ENCODE measurements around the gene COL23A1. TPM values are rescaled to one million over a fixed set of nuclear protein-coding genes. Genes with fewer than 3 reads are reported as not detected.

The COL23A1 gene
- total and polyA plus RNA-seq, 2 of the 13 experiments (the other 11 are each of a cell fraction or from before 2014, with no cell fraction given), result not detected

DNA sequence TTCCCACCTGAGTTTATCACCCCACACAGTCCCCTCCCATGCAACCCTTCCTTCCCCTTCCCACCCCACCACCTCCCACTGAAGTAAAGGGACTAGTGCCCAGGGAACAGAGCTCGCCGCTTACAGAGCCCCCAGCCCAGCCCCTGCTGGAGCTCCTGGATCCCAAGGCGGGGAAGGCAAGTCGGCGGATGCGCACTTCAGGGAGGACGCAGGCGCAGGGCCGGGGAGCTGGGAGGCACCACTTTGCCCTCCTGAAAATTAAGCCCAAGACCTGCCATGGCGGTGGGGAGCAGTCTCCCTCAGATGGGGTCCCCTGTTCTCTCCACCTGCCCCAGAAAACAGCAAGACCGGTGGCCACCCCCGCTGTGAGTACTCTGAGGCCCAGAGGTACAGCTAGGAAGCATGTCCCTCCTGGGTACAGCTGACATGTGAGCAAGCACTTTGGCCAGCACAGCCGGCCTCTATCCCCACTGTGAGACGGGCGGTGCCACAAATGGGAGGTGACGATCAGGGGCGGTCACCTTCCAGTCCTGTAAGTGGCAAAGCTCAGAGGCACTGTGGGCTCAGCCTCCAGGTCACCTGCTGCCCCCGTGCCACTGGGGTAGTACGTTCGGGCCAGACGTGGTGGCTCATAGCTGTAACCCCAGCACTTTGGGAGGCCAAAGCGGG lies 45.9 kb downstream of the COL23A1 start:
- CTCF ChIA-PET (ENCODE audit: low intra/inter-chr PET ratio, low total read pairs), result no interaction called here

More for the DNA sequence above, 45.9 kb downstream of the COL23A1 start:
- TF ChIP-seq KMT2A (CRISPR knock-in tag; IDR thresholded peaks at IDR 0.05) (no peak), BRF2 (CRISPR knock-in tag; IDR thresholded peaks at IDR 0.05) (no peak), CBX2 (IDR thresholded peaks at IDR 0.05; ENCODE audit: low read depth, low read length) (no peak), CBX2 (CRISPR knock-in tag; IDR thresholded peaks at IDR 0.05; ENCODE audit: low read depth) (no peak), HES4 (CRISPR knock-in tag; IDR thresholded peaks at IDR 0.05; ENCODE audit: borderline replicate concordance) (no peak), ZNF839 (CRISPR knock-in tag; IDR thresholded peaks at IDR 0.05; ENCODE audit: borderline replicate concordance) (no peak), MYC (CRISPR knock-in tag; IDR thresholded peaks at IDR 0.05; ENCODE audit: borderline replicate concordance) (no peak)
- TF ChIP-seq, protein P1, sequence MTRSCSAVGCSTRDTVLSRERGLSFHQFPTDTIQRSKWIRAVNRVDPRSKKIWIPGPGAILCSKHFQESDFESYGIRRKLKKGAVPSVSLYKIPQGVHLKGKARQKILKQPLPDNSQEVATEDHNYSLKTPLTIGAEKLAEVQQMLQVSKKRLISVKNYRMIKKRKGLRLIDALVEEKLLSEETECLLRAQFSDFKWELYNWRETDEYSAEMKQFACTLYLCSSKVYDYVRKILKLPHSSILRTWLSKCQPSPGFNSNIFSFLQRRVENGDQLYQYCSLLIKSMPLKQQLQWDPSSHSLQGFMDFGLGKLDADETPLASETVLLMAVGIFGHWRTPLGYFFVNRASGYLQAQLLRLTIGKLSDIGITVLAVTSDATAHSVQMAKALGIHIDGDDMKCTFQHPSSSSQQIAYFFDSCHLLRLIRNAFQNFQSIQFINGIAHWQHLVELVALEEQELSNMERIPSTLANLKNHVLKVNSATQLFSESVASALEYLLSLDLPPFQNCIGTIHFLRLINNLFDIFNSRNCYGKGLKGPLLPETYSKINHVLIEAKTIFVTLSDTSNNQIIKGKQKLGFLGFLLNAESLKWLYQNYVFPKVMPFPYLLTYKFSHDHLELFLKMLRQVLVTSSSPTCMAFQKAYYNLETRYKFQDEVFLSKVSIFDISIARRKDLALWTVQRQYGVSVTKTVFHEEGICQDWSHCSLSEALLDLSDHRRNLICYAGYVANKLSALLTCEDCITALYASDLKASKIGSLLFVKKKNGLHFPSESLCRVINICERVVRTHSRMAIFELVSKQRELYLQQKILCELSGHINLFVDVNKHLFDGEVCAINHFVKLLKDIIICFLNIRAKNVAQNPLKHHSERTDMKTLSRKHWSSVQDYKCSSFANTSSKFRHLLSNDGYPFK (CRISPR knock-in tag; IDR thresholded peaks at IDR 0.05; ENCODE audit: borderline replicate concordance), result no peak
- no peak overlapping the region for H2AFZ ChIP-seq (ENCODE audit: low read length)
- no peak overlapping the region for H3K4me3 ChIP-seq (replicated peaks in 1 of 3; ENCODE audit: insufficient read depth in 1 of 3, low read depth in 2 of 3, low read length in 3 of 3)
- no peaks in the 10 kb centered on the region for H3K4me1 ChIP-seq (ENCODE audit: insufficient read depth, low read length)
- in situ Hi-C loops (cut with HindIII; ENCODE audit: extremely low pct_ligation_motif_present, low pct_unique_long_range_greater_than_20kb) (no loop called here), intact Hi-C loops (cut with micrococcal nuclease; ENCODE audit: unreplicated experiment) (no loop called here)
- H3K36me3 ChIP-seq (replicated peaks in 1 of 2; ENCODE audit: control insufficient read depth in 1 of 2, insufficient read depth in 2 of 2, low read length in 2 of 2), result no peaks in the 10 kb centered on the region
- peaks cover 1 to 25% of the 10 kb centered on the region in 2 experiments; a peak in 4 of 5 replicates for H3K27me3 ChIP-seq (ENCODE audit: control insufficient read depth in 1 of 2, insufficient read depth in 2 of 2, low read length in 2 of 2)
- H4K20me1 ChIP-seq (ENCODE audit: insufficient read depth, low read length), result no peaks in the 10 kb centered on the region
- FAIRE-seq (no peak), DNase-seq (ENCODE audit: low spot score) (no peak), ATAC-seq (no peak)
- no TSS peak for BruUV-seq (replicated peaks)
- POLR2A ChIA-PET, result no interaction called here
- H3K27ac ChIP-seq (ENCODE audit: extremely low read length, insufficient read depth, low read length), result no peak overlapping the region
- 58% methylated on average over 12 of the region's 22 CpGs for WGBS (ENCODE audit: low lambda C conversion rate)
- no peak overlapping the region for H3K9ac ChIP-seq (ENCODE audit: insufficient read depth, low read depth, low read length)
- H3K4me2 ChIP-seq (ENCODE audit: low read depth, low read length), result no peak overlapping the region
- H3K9me3 ChIP-seq (ENCODE audit: low read length), result no peaks in the 10 kb centered on the region
- no peaks in the 10 kb centered on the region for H3K79me2 ChIP-seq (ENCODE audit: insufficient read depth, low read length)
